H1 (cell line): ENCODE results near the gene PPP1R9A. TPM values are rescaled to one million over a fixed set of nuclear protein-coding genes. Genes with fewer than 3 reads are reported as not detected.

Experiments used
- CTCF ChIA-PET: fragments of 300-600 bp; sonication (Branson Sonifier 250); formaldehyde crosslinking; loops from one replicate; lab custom pipeline; 2021; ENCODE audit not compliant: partially characterized antibody; lab: Charles Lee
- POLR2A ChIA-PET: fragments of 300-600 bp; sonication (Branson Sonifier 250); formaldehyde crosslinking; loops from one replicate; lab custom pipeline; 2021; ENCODE audit warnings: inconsistent platforms; ENCODE audit not compliant: partially characterized antibody; lab: Charles Lee
- DNase-seq, 2 experiments: peaks; one replicate each; pipeline versions ENCODE4 v3.0.0 to v3.0.0-alpha.2; 2010 to 2022; ENCODE audit warnings: low spot score in 2 of 2, low read depth in 1 of 2, mixed read lengths in 1 of 2
- FAIRE-seq: peaks from 2 replicates; lab custom pipeline; 2011; peaks lifted over from hg19 to GRCh38; lab: Jason Lieb, UNC
- H2AFZ ChIP-seq: 2 replicates; pipeline ENCODE4 v1.8.1; 2012; ENCODE audit warnings: low read length, inconsistent platforms
- H2AK5ac ChIP-seq: 2 replicates; pipeline ENCODE4 v1.6.1; 2013; ENCODE audit warnings: low read depth, low read length
- H2BK120ac ChIP-seq: replicated peaks from 2 replicates; pipeline ENCODE3; 2013; ENCODE audit warnings: low read depth, low read length, inconsistent platforms
- H2BK12ac ChIP-seq: 2 replicates; pipeline ENCODE4 v1.6.1; 2013; ENCODE audit warnings: low read depth, low read length
- H2BK15ac ChIP-seq: 2 replicates; pipeline ENCODE4 v1.6.1; 2013; ENCODE audit warnings: low read length
- H2BK20ac ChIP-seq: 2 replicates; pipeline ENCODE4 v1.6.1; 2013; ENCODE audit warnings: low read length
- H2BK5ac ChIP-seq: 2 replicates; pipeline ENCODE4 v1.6.1; 2013; ENCODE audit warnings: low read depth, low read length
- H3K14ac ChIP-seq: 2 replicates; pipeline ENCODE4 v1.6.1; 2013; ENCODE audit warnings: inconsistent platforms; ENCODE audit not compliant: insufficient read length
- H3K18ac ChIP-seq: 2 replicates; pipeline ENCODE4 v1.6.1; 2013; ENCODE audit warnings: low read length; ENCODE audit errors: extremely low read depth
- H3K23ac ChIP-seq: 2 replicates; pipeline ENCODE4 v1.6.1; 2013; ENCODE audit warnings: inconsistent platforms; ENCODE audit not compliant: insufficient read length
- H3K23me2 ChIP-seq: 2 replicates; pipeline ENCODE4 v1.6.1; 2013; ENCODE audit warnings: low read depth, low read length
- H3K27ac ChIP-seq: 2 replicates; pipeline ENCODE4 v1.6.1; 2011; ENCODE audit warnings: low read depth, low read length, inconsistent platforms
- H3K27me3 ChIP-seq, 4 experiments: replicated peaks in 1 of 4; 1 replicate in 1 of 4; 2 replicates in 3 of 4; pipeline versions ENCODE4 v1.6.1 to v1.8.1; 2011 to 2013; ENCODE audit warnings: low read length in 3 of 4, mild to moderate bottlenecking in 3 of 4, inconsistent platforms in 2 of 4, mixed read lengths in 2 of 4, moderate library complexity in 1 of 4; ENCODE audit not compliant: control insufficient read depth in 3 of 4, insufficient read depth in 3 of 4; ENCODE audit errors: extremely low read depth in 1 of 4
- H3K36me3 ChIP-seq, 4 experiments: 2 replicates each; pipeline versions ENCODE4 v1.6.1 to v1.8.1; 2011 to 2013; ENCODE audit warnings: mild to moderate bottlenecking in 4 of 4, low read length in 3 of 4, moderate library complexity in 2 of 4, control low read depth in 1 of 4, inconsistent platforms in 1 of 4; ENCODE audit not compliant: insufficient read depth in 4 of 4, control insufficient read depth in 2 of 4
- H3K4ac ChIP-seq: replicated peaks from 2 replicates; pipeline ENCODE3; 2013; ENCODE audit warnings: low read length, low read depth, mixed read lengths, inconsistent platforms; ENCODE audit not compliant: insufficient read length
- H3K4me1 ChIP-seq, 4 experiments: replicated peaks in 1 of 4; 1 replicate in 1 of 4; 2 replicates in 3 of 4; pipeline versions ENCODE4 v1.6.1 to v1.8.1; 2011 to 2013; ENCODE audit warnings: low read length in 3 of 4, inconsistent platforms in 2 of 4, mixed read lengths in 1 of 4; ENCODE audit not compliant: insufficient read depth in 4 of 4, control insufficient read depth in 3 of 4
- H3K4me2 ChIP-seq, 2 experiments: 2 replicates each; pipeline versions ENCODE4 v1.6.1 to v1.8.1; 2011 to 2013; ENCODE audit warnings: low read depth in 2 of 2, low read length in 2 of 2, control low read depth in 1 of 2, inconsistent platforms in 1 of 2, mild to moderate bottlenecking in 1 of 2; ENCODE audit not compliant: insufficient read depth in 1 of 2
- H3K4me3 ChIP-seq, 4 experiments: fragments of 200-600, 300-600 bp in 1 of 4; sonication (generic), shearing (Covaris generic), sonication (Bioruptor Twin) in 1 of 4; 2 replicates each; pipeline versions ENCODE4 v1.5.1 to v1.8.1; 2011 to 2016; ENCODE audit warnings: low read length in 4 of 4, low read depth in 3 of 4, control low read depth in 2 of 4, inconsistent platforms in 2 of 4, mild to moderate bottlenecking in 2 of 4, mixed read lengths in 1 of 4, moderate library complexity in 1 of 4; ENCODE audit not compliant: insufficient read depth in 2 of 4; ENCODE audit errors: extremely low read depth in 1 of 4
- H3K56ac ChIP-seq: replicated peaks from 2 replicates; pipeline ENCODE3; 2013; ENCODE audit warnings: low read depth, mild to moderate bottlenecking, mixed read lengths, low read length, inconsistent platforms; ENCODE audit not compliant: insufficient read length
- H3K79me1 ChIP-seq: 2 replicates; pipeline ENCODE4 v1.6.1; 2013; ENCODE audit warnings: low read depth, low read length, control low read depth
- H3K79me2 ChIP-seq, 2 experiments: 2 replicates each; pipeline versions ENCODE4 v1.6.1 to v1.8.1; 2012 to 2013; ENCODE audit warnings: low read length in 2 of 2, mild to moderate bottlenecking in 2 of 2, inconsistent platforms in 1 of 2; ENCODE audit not compliant: insufficient read depth in 2 of 2, control insufficient read depth in 1 of 2
- H3K9ac ChIP-seq, 4 experiments: replicated peaks in 1 of 4; 1 replicate in 1 of 4; 2 replicates in 3 of 4; pipeline versions ENCODE4 v1.6.1 to v1.8.1; 2011 to 2013; ENCODE audit warnings: low read depth in 3 of 4, low read length in 3 of 4, control low read depth in 2 of 4, mild to moderate bottlenecking in 2 of 4, moderate library complexity in 2 of 4, inconsistent platforms in 1 of 4; ENCODE audit errors: extremely low read depth in 1 of 4
- H3K9me3 ChIP-seq, 2 experiments: 2 replicates each; pipeline versions ENCODE4 v1.6.1 to v1.8.1; 2012 to 2013; ENCODE audit warnings: mild to moderate bottlenecking in 2 of 2, moderate library complexity in 2 of 2, control low read depth in 1 of 2, inconsistent platforms in 1 of 2, low read depth in 1 of 2, low read length in 1 of 2, mixed read lengths in 1 of 2; ENCODE audit not compliant: insufficient read depth in 2 of 2
- H4K20me1 ChIP-seq, 2 experiments: replicated peaks in 1 of 2; 2 replicates each; pipeline versions ENCODE3 to v1.8.1; 2011 to 2013; ENCODE audit warnings: inconsistent platforms in 2 of 2, low read length in 2 of 2, mild to moderate bottlenecking in 1 of 2; ENCODE audit not compliant: insufficient read depth in 2 of 2, control insufficient read depth in 1 of 2
- H4K5ac ChIP-seq: 2 replicates; pipeline ENCODE4 v1.6.1; 2013; ENCODE audit warnings: low read length, low read depth, mixed read lengths, inconsistent platforms; ENCODE audit not compliant: insufficient read length
- H4K8ac ChIP-seq: 2 replicates; pipeline ENCODE4 v1.8.0; 2013; ENCODE audit warnings: mild to moderate bottlenecking, moderate library complexity, low read length, inconsistent platforms; ENCODE audit not compliant: insufficient read depth; ENCODE audit errors: extremely low read depth
- H4K91ac ChIP-seq: replicated peaks from 2 replicates; pipeline ENCODE3; 2013; ENCODE audit warnings: low read length, mixed read lengths, inconsistent platforms; ENCODE audit not compliant: insufficient read length
- CBX5 ChIP-seq: fragments of 300-800, 300-1000 bp; sonication (generic); IDR thresholded peaks from 2 replicates; pipeline ENCODE4 v1.7.1; 2016; ENCODE audit warnings: antibody characterized with exemption, low read length, low read depth
- CEBPB ChIP-seq: IDR thresholded peaks from 2 replicates; pipeline ENCODE4 v1.6.1; 2012; ENCODE audit warnings: low read depth, low read length
- JUN ChIP-seq: IDR thresholded peaks from 2 replicates; pipeline ENCODE4 v1.6.1; 2011; ENCODE audit warnings: low read depth, mild to moderate bottlenecking, improper control_type of control experiment, low read length
- POLR2A ChIP-seq, 2 experiments: IDR thresholded peaks; 1 replicate in 1 of 2; 2 replicates in 1 of 2; pipeline ENCODE4 v1.6.1; 2011; ENCODE audit warnings: low read depth in 2 of 2, low read length in 2 of 2, mild to moderate bottlenecking in 2 of 2; ENCODE audit errors: control extremely low read depth in 1 of 2
- POLR2AphosphoS5 ChIP-seq: IDR thresholded peaks from 2 replicates; pipeline ENCODE4 v1.6.1; 2011; ENCODE audit warnings: low read depth, low read length
- RXRA ChIP-seq: IDR thresholded peaks from 2 replicates; pipeline ENCODE4 v1.6.1; 2011; ENCODE audit warnings: low read depth, mild to moderate bottlenecking, low read length, moderate library complexity; ENCODE audit not compliant: insufficient read depth
- TAF1 ChIP-seq: IDR thresholded peaks from 2 replicates; pipeline ENCODE4 v1.6.1; 2011; ENCODE audit warnings: mild to moderate bottlenecking, low read depth, low read length
- TCF12 ChIP-seq: IDR thresholded peaks from 2 replicates; pipeline ENCODE4 v1.6.1; 2011; ENCODE audit warnings: low read depth, mild to moderate bottlenecking, low read length
- YY1 ChIP-seq: IDR thresholded peaks from 2 replicates; pipeline ENCODE4 v1.6.1; 2011; ENCODE audit warnings: low read depth, mild to moderate bottlenecking, low read length
- WGBS, 2 experiments: shearing (Covaris generic) in 1 of 2; methylation state at CpG; one replicate each; pipeline versions ENCODE4 v1.1.6 to v1.1.7; 2013 to 2015; ENCODE audit warnings: low lambda C conversion rate in 2 of 2, mixed read lengths in 2 of 2, inconsistent platforms in 1 of 2, low coverage in 1 of 2, missing lambda C conversion rate in 1 of 2; ENCODE audit not compliant: insufficient replicate concordance in 2 of 2, insufficient coverage in 1 of 2, insufficient read length in 1 of 2; ENCODE audit errors: extremely low coverage in 1 of 2, missing lambda C conversion rate in 1 of 2; 5-methylcytosine and 5-hydroxymethylcytosine counted together
- polyA plus RNA-seq, 7 experiments: library from polyadenylated mRNA; depleted of rRNA in 3 of 7; stranded (reverse) in 5 of 7; unstranded in 2 of 7; fragments of >200 nt in 5 of 7; fragments of 200-250 nt in 2 of 7; gene quantifications; 1 replicate in 5 of 7; 2 replicates in 1 of 7; 4 replicates in 1 of 7; pipeline versions ENCODE4 v1.2.1 to v1.2.3, GENCODE V29; 2011 to 2013; ENCODE audit warnings: missing spikeins in 2 of 7, mixed read lengths in 2 of 7
- total RNA-seq: library from RNA; stranded (reverse); fragmentation: NEBNext Ultra II Directional; extraction: Animal tissue kit (Norgen Biotek cat#: 25700); gene quantifications from 2 replicates; pipeline ENCODE4 v1.2.1, GENCODE V29; 2021
- TF ChIP-seq, protein P1 (sequence below), 3 experiments: IDR thresholded peaks; 1 replicate in 2 of 3; 2 replicates in 1 of 3; pipeline versions ENCODE4 v1.5.1 to v1.6.1; 2011; ENCODE audit warnings: low read length in 3 of 3, mild to moderate bottlenecking in 3 of 3, inconsistent platforms in 2 of 3, low read depth in 1 of 3, moderate library complexity in 1 of 3; ENCODE audit not compliant: insufficient read depth in 1 of 3; ENCODE audit errors: control extremely low read depth in 1 of 3
- TF ChIP-seq, protein P2 (sequence below): IDR thresholded peaks from 2 replicates; pipeline ENCODE4 v1.6.1; 2011; ENCODE audit warnings: low read length, improper control_type of control experiment

The PPP1R9A gene
- total and polyA plus RNA-seq, 2 of the 8 experiments (the other 6 are each of a cell fraction or from before 2014, with no cell fraction given) = 3.0 to 20.3 TPM

DNA sequence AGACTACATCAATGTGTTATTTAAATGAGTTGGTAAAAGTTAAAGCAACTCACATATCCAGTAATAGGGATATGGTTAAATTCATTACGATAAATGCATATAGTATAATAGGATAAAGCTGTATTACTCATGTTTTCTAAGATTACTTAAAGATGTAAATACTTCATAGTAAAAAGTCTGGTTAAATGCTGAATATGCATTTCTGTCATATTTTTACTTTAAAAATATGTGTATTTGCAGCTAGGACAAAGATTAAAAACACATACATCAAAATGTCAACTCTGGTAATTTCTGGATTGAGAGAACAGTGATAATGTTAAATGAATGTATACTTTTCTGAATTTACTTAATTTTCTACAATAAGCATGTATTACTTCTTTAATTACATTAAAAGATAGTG, 15.1 kb downstream of the PPP1R9A start:
- Histone ChIP-seq H3K9ac (no peak overlapping the region), H2BK120ac (no peak overlapping the region), H3K9me3 (no peaks in the 10 kb centered on the region), H3K4me2 (no peak overlapping the region), H3K4ac (no peak overlapping the region), H3K18ac (no peak overlapping the region), H3K14ac (no peak overlapping the region), H4K91ac (no peak overlapping the region), H3K23ac (no peak overlapping the region), H3K4me1 (no peaks in the 10 kb centered on the region), H3K36me3 (no peaks in the 10 kb centered on the region), H3K56ac (no peak overlapping the region), H3K23me2 (no peaks in the 10 kb centered on the region), H4K5ac (no peak overlapping the region), H3K27me3 (no peaks in the 10 kb centered on the region), H2AK5ac (no peak overlapping the region), H2BK5ac (no peak overlapping the region), H2AFZ (no peak overlapping the region), H3K79me2 (peaks cover 2 to 70% of the 10 kb centered on the region in 2 experiments; a peak in 3 of 4 replicates), H2BK20ac (no peak overlapping the region), H3K79me1 (no peaks in the 10 kb centered on the region), H4K20me1 (no peaks in the 10 kb centered on the region), H2BK15ac (no peak overlapping the region), H4K8ac (no peak overlapping the region), H3K4me3 (no peak overlapping the region), H3K27ac (no peak overlapping the region), H2BK12ac (no peak overlapping the region)
- FAIRE-seq (no peak), DNase-seq (no peak)
- ChIA-PET POLR2A (no interaction called here), CTCF (no interaction called here)
- TF ChIP-seq TAF1 (no peak), CEBPB (no peak), POLR2AphosphoS5 (no peak), TCF12 (no peak), CBX5 (no peak), RXRA (no peak), JUN (no peak), YY1 (no peak), POLR2A (IDR thresholded peaks at IDR 0.05; ENCODE audit: control extremely low read depth in 1 of 2, low read depth in 2 of 2, low read length in 2 of 2) (no peak)
- TF ChIP-seq, protein P1, sequence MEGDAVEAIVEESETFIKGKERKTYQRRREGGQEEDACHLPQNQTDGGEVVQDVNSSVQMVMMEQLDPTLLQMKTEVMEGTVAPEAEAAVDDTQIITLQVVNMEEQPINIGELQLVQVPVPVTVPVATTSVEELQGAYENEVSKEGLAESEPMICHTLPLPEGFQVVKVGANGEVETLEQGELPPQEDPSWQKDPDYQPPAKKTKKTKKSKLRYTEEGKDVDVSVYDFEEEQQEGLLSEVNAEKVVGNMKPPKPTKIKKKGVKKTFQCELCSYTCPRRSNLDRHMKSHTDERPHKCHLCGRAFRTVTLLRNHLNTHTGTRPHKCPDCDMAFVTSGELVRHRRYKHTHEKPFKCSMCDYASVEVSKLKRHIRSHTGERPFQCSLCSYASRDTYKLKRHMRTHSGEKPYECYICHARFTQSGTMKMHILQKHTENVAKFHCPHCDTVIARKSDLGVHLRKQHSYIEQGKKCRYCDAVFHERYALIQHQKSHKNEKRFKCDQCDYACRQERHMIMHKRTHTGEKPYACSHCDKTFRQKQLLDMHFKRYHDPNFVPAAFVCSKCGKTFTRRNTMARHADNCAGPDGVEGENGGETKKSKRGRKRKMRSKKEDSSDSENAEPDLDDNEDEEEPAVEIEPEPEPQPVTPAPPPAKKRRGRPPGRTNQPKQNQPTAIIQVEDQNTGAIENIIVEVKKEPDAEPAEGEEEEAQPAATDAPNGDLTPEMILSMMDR (IDR thresholded peaks at IDR 0.05; ENCODE audit: control extremely low read depth in 1 of 3, insufficient read depth in 1 of 3, low read depth in 1 of 3, low read length in 3 of 3) = no peak
- TF ChIP-seq, protein P2, sequence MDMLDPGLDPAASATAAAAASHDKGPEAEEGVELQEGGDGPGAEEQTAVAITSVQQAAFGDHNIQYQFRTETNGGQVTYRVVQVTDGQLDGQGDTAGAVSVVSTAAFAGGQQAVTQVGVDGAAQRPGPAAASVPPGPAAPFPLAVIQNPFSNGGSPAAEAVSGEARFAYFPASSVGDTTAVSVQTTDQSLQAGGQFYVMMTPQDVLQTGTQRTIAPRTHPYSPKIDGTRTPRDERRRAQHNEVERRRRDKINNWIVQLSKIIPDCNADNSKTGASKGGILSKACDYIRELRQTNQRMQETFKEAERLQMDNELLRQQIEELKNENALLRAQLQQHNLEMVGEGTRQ = no peak
- WGBS, 2 experiments = 88% methylated on average over 1 of the region's 1 CpG; no CpG with 5 or more reads in 1 of the 2 experiments
